Keratinocyte (primary cell): ENCODE measurements around the gene ZFAND6. TPM values are rescaled to one million over a fixed set of nuclear protein-coding genes. Genes with fewer than 3 reads are reported as not detected.

Experiments
- DNase-seq: peaks from one replicate; pipeline ENCODE4 v3.0.0-alpha.2; 2011; ENCODE audit warnings: low read depth, missing footprints, low spot score
- FAIRE-seq: peaks from 2 replicates; lab custom pipeline; 2011; peaks lifted over from hg19 to GRCh38; lab: Jason Lieb, UNC
- H2AFZ ChIP-seq: 2 replicates; pipeline ENCODE4 v1.6.0; 2012; ENCODE audit warnings: low read length, control low read depth, inconsistent platforms; ENCODE audit not compliant: control insufficient read depth
- H3K27ac ChIP-seq: 2 replicates; pipeline ENCODE4 v1.5.1; 2011; ENCODE audit warnings: low read length; ENCODE audit not compliant: control insufficient read depth, insufficient read depth
- H3K27me3 ChIP-seq: 3 replicates; pipeline ENCODE4 v1.6.0; 2011; ENCODE audit warnings: low read length; ENCODE audit not compliant: control insufficient read depth, insufficient read depth; ENCODE audit errors: extremely low read depth
- H3K36me3 ChIP-seq, 2 experiments: 2 replicates in 1 of 2; 3 replicates in 1 of 2; pipeline ENCODE4 v1.5.1; 2011; ENCODE audit warnings: low read length in 2 of 2, mild to moderate bottlenecking in 1 of 2; ENCODE audit not compliant: control insufficient read depth in 2 of 2, insufficient read depth in 2 of 2; ENCODE audit errors: extremely low read depth in 1 of 2
- H3K4me1 ChIP-seq: 3 replicates; pipeline ENCODE4 v1.5.1; 2011; ENCODE audit warnings: low read length; ENCODE audit not compliant: control insufficient read depth, insufficient read depth; ENCODE audit errors: extremely low read depth
- H3K4me2 ChIP-seq: 3 replicates; pipeline ENCODE4 v1.6.0; 2011; ENCODE audit warnings: low read depth, low read length; ENCODE audit not compliant: control insufficient read depth, insufficient read depth; ENCODE audit errors: extremely low read depth
- H3K4me3 ChIP-seq, 3 experiments: fragments of 200-600 bp in 1 of 3; sonication (generic) in 1 of 3; 2 replicates in 2 of 3; 3 replicates in 1 of 3; pipeline ENCODE4 v1.5.1; 2011 to 2016; ENCODE audit warnings: low read length in 3 of 3, mild to moderate bottlenecking in 3 of 3, control low read depth in 2 of 3, inconsistent platforms in 1 of 3, low read depth in 1 of 3, mixed read lengths in 1 of 3, mixed run types in 1 of 3, moderate library complexity in 1 of 3; ENCODE audit not compliant: control insufficient read depth in 2 of 3, insufficient read depth in 2 of 3; ENCODE audit errors: extremely low read depth in 1 of 3
- H3K79me2 ChIP-seq: 2 replicates; pipeline ENCODE4 v1.6.0; 2012; ENCODE audit warnings: low read length; ENCODE audit not compliant: control insufficient read depth, insufficient read depth
- H3K9ac ChIP-seq: 3 replicates; pipeline ENCODE4 v1.6.0; 2011; ENCODE audit warnings: low read length; ENCODE audit not compliant: control insufficient read depth, insufficient read depth; ENCODE audit errors: extremely low read depth
- H3K9me1 ChIP-seq: 3 replicates; pipeline ENCODE4 v1.6.0; 2011; ENCODE audit warnings: low read length; ENCODE audit not compliant: control insufficient read depth, insufficient read depth; ENCODE audit errors: extremely low read depth
- H3K9me3 ChIP-seq: 2 replicates; pipeline ENCODE4 v1.5.1; 2012; ENCODE audit warnings: low read depth, low read length; ENCODE audit not compliant: control insufficient read depth
- H4K20me1 ChIP-seq: 3 replicates; pipeline ENCODE4 v1.6.0; 2011; ENCODE audit warnings: low read length; ENCODE audit not compliant: control insufficient read depth, insufficient read depth; ENCODE audit errors: extremely low read depth
- CTCF ChIP-seq, 3 experiments: IDR thresholded peaks in 1 of 3; conservative IDR thresholded peaks in 1 of 3; optimal IDR thresholded peaks in 1 of 3; 2 replicates in 2 of 3; 3 replicates in 1 of 3; pipeline versions ENCODE3 to v1.5.1; 2011; ENCODE audit warnings: low read length in 3 of 3, mild to moderate bottlenecking in 3 of 3, moderate library complexity in 2 of 3, control low read depth in 1 of 3, inconsistent platforms in 1 of 3; ENCODE audit not compliant: insufficient read depth in 2 of 3; ENCODE audit errors: extremely low read depth in 1 of 3
- EZH2 ChIP-seq: IDR thresholded peaks from one replicate; pipeline ENCODE4 v1.6.1; 2012; ENCODE audit warnings: inconsistent platforms, mild to moderate bottlenecking, low read length, moderate library complexity
- dilution Hi-C: fragments of 300-500 bp; cut with MboI; formaldehyde crosslinking; loops from one replicate; pipeline ENCODE4 v1.7.0; 2020; ENCODE audit warnings: low sequenced_read_pairs; ENCODE audit not compliant: extremely low pct_ligation_motif_present
- polyA plus RNA-seq, 5 experiments: library from polyadenylated mRNA; depleted of rRNA in 3 of 5; stranded (reverse) in 3 of 5; stranded (forward) in 1 of 5; unstranded in 1 of 5; fragments of >200 nt; gene quantifications; 1 replicate in 1 of 5; 2 replicates in 3 of 5; 3 replicates in 1 of 5; pipeline versions ENCODE4 v1.2.1 to v1.2.3, GENCODE V29; 2011 to 2012; ENCODE audit warnings: missing spikeins in 2 of 5, low read depth in 1 of 5, low replicate concordance in 1 of 5

Gene ZFAND6
- polyA plus RNA-seq, 1 donor (not counting 4 experiments of a cell fraction or from before 2014, with no cell fraction given): 142 TPM

- dilution Hi-C loops: no loop called here
- peak; percentile 69 for DNase-seq
- peaks cover 2% of the 10 kb centered on the region for H3K9me1 ChIP-seq
- no peaks in the 10 kb centered on the region for H3K9me3 ChIP-seq
- no peaks in the 10 kb centered on the region for H3K27me3 ChIP-seq
- peaks cover 11% of the 10 kb centered on the region for H3K4me1 ChIP-seq
- H3K9ac ChIP-seq: no peak overlapping the region
- no peak overlapping the region for H2AFZ ChIP-seq
- H3K79me2 ChIP-seq: no peaks in the 10 kb centered on the region
- TF ChIP-seq CTCF (optimal IDR thresholded peaks at IDR 0.05 in 1 of 3, IDR thresholded peaks at IDR 0.05 in 1 of 3, conservative IDR thresholded peaks at IDR 0.05 in 1 of 3; ENCODE audit: extremely low read depth in 1 of 3, insufficient read depth in 2 of 3, low read length in 3 of 3) (no peak), EZH2 (no peak)
- H4K20me1 ChIP-seq: no peaks in the 10 kb centered on the region
- H3K4me2 ChIP-seq: no peak overlapping the region
- H3K27ac ChIP-seq: peak overlapping the region; percentile 25
- H3K4me3 ChIP-seq: no peak overlapping the region
- peak; percentile 81 for FAIRE-seq
- H3K36me3 ChIP-seq: peaks cover 9 to 25% of the 10 kb centered on the region in 2 experiments
These were observed 101.2 kb downstream of the ZFAND6 start for GRCh38 chr15:80160570-80161156.

GRCh38 chr15:80161468-80162016 is 102.1 kb downstream of the ZFAND6 start:
- Histone ChIP-seq H3K27me3 (no peaks in the 10 kb centered on the region), H3K4me2 (no peak overlapping the region), H4K20me1 (no peaks in the 10 kb centered on the region), H3K9ac (no peak overlapping the region), H3K36me3 (peaks cover 9 to 25% of the 10 kb centered on the region in 2 experiments), H3K9me3 (no peaks in the 10 kb centered on the region), H3K4me1 (peaks cover 11% of the 10 kb centered on the region), H3K79me2 (no peaks in the 10 kb centered on the region), H3K9me1 (peaks cover 2% of the 10 kb centered on the region), H2AFZ (no peak overlapping the region), H3K4me3 (no peak overlapping the region), H3K27ac (no peak overlapping the region)
- DNase-seq: no peak
- no peak for FAIRE-seq
- TF ChIP-seq CTCF (optimal IDR thresholded peaks at IDR 0.05 in 1 of 3, IDR thresholded peaks at IDR 0.05 in 1 of 3, conservative IDR thresholded peaks at IDR 0.05 in 1 of 3; ENCODE audit: extremely low read depth in 1 of 3, insufficient read depth in 2 of 3, low read length in 3 of 3) (no peak), EZH2 (no peak)
- dilution Hi-C loops: no loop called here
